ENCODE measurements around the gene NR2E3. TPM values are rescaled to one million over a fixed set of nuclear protein-coding genes. Genes with fewer than 3 reads are reported as not detected.

Gene NR2E3
- total RNA-seq, 3 donors from 2014 or later (not counting 1 experiment from before 2014, with no cell fraction given): not detected

DNA sequence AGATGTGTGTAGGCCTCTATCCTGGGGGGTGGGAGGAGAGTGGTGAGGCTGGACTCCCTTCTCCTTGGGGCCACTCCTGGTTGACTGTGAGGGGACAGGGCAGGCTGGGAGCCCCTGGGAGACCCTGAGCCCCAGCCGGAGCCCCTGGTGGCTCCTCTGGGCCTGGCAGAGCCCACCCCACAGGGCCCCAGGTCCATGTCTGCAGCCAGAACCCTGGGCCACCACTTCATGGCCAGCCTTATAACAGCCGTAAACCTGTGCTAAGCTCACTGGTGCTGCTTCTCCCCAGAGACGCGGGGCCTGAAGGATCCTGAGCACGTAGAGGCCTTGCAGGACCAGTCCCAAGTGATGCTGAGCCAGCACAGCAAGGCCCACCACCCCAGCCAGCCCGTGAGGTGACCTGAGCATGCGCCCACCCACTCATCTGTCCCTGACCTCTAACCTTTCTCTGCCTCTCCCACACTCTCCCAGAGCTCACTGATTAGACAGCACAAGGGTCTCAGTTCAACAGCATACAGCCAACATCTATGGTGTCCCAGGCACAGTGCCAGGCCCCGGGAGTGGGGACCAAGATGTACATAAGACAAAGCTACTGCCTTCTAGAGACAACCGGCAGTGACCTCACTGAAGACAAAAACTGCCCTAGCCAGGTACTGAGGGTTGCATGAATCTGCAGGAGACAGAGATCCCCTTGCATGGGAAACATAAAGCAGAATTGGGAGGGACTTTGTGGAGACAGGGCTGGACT lies 3.5 kb downstream of the NR2E3 start:
- Histone ChIP-seq H3K27me3 (ENCODE audit: control insufficient read depth, insufficient read depth, low read length) (no peaks in the 10 kb centered on the region), H3K9me3 (ENCODE audit: control insufficient read depth, insufficient read depth, low read length) (no peaks in the 10 kb centered on the region), H3K4me1 (ENCODE audit: control insufficient read depth, insufficient read depth, low read length) (no peaks in the 10 kb centered on the region), H3K27ac (ENCODE audit: low read length) (no peak overlapping the region), H3K36me3 (ENCODE audit: control insufficient read depth, insufficient read depth, low read length) (no peaks in the 10 kb centered on the region), H3K4me3 (ENCODE audit: low read length) (no peak overlapping the region)
- H3K27me3 Mint-ChIP-seq (ENCODE audit: low read depth in 2 of 2): no peaks in the 10 kb centered on the region
- TF ChIP-seq, protein P1, sequence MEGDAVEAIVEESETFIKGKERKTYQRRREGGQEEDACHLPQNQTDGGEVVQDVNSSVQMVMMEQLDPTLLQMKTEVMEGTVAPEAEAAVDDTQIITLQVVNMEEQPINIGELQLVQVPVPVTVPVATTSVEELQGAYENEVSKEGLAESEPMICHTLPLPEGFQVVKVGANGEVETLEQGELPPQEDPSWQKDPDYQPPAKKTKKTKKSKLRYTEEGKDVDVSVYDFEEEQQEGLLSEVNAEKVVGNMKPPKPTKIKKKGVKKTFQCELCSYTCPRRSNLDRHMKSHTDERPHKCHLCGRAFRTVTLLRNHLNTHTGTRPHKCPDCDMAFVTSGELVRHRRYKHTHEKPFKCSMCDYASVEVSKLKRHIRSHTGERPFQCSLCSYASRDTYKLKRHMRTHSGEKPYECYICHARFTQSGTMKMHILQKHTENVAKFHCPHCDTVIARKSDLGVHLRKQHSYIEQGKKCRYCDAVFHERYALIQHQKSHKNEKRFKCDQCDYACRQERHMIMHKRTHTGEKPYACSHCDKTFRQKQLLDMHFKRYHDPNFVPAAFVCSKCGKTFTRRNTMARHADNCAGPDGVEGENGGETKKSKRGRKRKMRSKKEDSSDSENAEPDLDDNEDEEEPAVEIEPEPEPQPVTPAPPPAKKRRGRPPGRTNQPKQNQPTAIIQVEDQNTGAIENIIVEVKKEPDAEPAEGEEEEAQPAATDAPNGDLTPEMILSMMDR (IDR thresholded peaks at IDR 0.05): no peak
- no peaks in the 10 kb centered on the region for H3K9me3 Mint-ChIP-seq
- DNase-seq (no peak), ATAC-seq (no peak)
- no peaks in the 10 kb centered on the region for H3K4me1 Mint-ChIP-seq
- no peaks in the 10 kb centered on the region for H3K36me3 Mint-ChIP-seq
- H3K4me3 Mint-ChIP-seq: no peak overlapping the region
- H3K27ac Mint-ChIP-seq: no peak overlapping the region
- intact Hi-C loops (cut with micrococcal nuclease): no loop called here
- 90% methylated on average over 9 of the region's 9 CpGs for WGBS (ENCODE audit: insufficient coverage)

DNA sequence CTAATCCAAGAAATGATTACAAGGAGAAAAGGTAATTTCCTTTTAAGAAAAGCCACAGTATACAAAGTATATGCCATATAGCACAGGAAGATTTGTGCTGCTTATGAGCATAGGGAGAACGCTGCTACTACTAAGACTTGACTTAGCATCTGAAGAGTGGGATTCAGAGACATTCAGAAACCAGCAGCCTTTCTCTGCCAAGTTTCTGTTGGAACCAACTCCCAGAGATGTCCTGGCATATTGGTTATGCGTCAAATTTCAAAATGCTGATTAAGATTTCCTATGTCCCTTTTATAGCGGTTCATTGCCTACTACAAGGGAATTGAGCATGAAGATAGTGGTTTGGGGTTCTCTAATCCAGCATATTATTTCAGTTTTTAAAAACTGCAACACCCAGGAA lies 4.9 kb downstream of the NR2E3 start:
- TF ChIP-seq, protein P1 (IDR thresholded peaks at IDR 0.05): no peak
- H3K27ac ChIP-seq (ENCODE audit: low read length): no peak overlapping the region
- DNase-seq (no peak), ATAC-seq (no peak)
- intact Hi-C loops (cut with micrococcal nuclease): no loop called here
- no peaks in the 10 kb centered on the region for H3K4me1 ChIP-seq (ENCODE audit: control insufficient read depth, insufficient read depth, low read length)
- no peaks in the 10 kb centered on the region for H3K27me3 Mint-ChIP-seq (ENCODE audit: low read depth in 2 of 2)
- no peak overlapping the region for H3K4me3 Mint-ChIP-seq
- no peaks in the 10 kb centered on the region for H3K36me3 ChIP-seq (ENCODE audit: control insufficient read depth, insufficient read depth, low read length)
- H3K4me1 Mint-ChIP-seq: no peaks in the 10 kb centered on the region
- H3K36me3 Mint-ChIP-seq: no peaks in the 10 kb centered on the region
- WGBS (ENCODE audit: insufficient coverage): 97% methylated on average over 3 of the region's 3 CpGs
- H3K9me3 ChIP-seq (ENCODE audit: control insufficient read depth, insufficient read depth, low read length): peaks cover under 1% of the 10 kb centered on the region
- no peaks in the 10 kb centered on the region for H3K9me3 Mint-ChIP-seq
- H3K27ac Mint-ChIP-seq: no peak overlapping the region
- H3K27me3 ChIP-seq (ENCODE audit: control insufficient read depth, insufficient read depth, low read length): no peaks in the 10 kb centered on the region
- H3K4me3 ChIP-seq (ENCODE audit: low read length): no peak overlapping the region

DNA sequence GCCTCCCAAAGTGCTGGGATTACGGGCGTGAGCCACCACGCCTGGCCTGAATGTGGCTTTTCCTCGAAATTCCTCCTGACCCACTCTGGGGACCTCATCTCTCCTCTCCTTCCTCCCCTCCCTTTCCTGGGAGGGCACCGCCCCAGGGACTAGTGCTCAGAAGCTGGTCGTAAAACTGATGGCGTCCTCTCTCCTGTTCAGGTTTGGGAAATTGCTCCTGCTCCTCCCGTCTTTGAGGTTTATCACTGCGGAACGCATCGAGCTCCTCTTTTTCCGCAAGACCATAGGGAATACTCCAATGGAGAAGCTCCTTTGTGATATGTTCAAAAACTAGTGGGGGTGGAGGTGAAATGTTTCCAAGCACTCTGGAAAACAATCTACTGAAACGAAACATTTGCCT lies 7.0 kb downstream of the NR2E3 start:
- peaks cover 15% of the 10 kb centered on the region for H3K9me3 ChIP-seq (ENCODE audit: control insufficient read depth, insufficient read depth, low read length)
- H3K4me3 Mint-ChIP-seq: no peak overlapping the region
- no peak overlapping the region for H3K27ac Mint-ChIP-seq
- H3K36me3 ChIP-seq (ENCODE audit: control insufficient read depth, insufficient read depth, low read length): no peaks in the 10 kb centered on the region
- 97% methylated on average over 13 of the region's 13 CpGs for WGBS (ENCODE audit: insufficient coverage)
- intact Hi-C loops (cut with micrococcal nuclease): no loop called here
- H3K27ac ChIP-seq (ENCODE audit: low read length): no peak overlapping the region
- DNase-seq: no peak
- no peaks in the 10 kb centered on the region for H3K4me1 ChIP-seq (ENCODE audit: control insufficient read depth, insufficient read depth, low read length)
- peaks cover 0 to 4% of the 10 kb centered on the region in 2 donors for H3K9me3 Mint-ChIP-seq
- no peaks in the 10 kb centered on the region for H3K27me3 Mint-ChIP-seq (ENCODE audit: low read depth in 2 of 2)
- no peak overlapping the region for H3K4me3 ChIP-seq (ENCODE audit: low read length)
- H3K4me1 Mint-ChIP-seq: no peaks in the 10 kb centered on the region
- H3K27me3 ChIP-seq (ENCODE audit: control insufficient read depth, insufficient read depth, low read length): no peaks in the 10 kb centered on the region
- H3K36me3 Mint-ChIP-seq: peaks cover under 1% of the 10 kb centered on the region
- TF ChIP-seq, protein P1 (IDR thresholded peaks at IDR 0.05): no peak
- no peak for ATAC-seq

DNA sequence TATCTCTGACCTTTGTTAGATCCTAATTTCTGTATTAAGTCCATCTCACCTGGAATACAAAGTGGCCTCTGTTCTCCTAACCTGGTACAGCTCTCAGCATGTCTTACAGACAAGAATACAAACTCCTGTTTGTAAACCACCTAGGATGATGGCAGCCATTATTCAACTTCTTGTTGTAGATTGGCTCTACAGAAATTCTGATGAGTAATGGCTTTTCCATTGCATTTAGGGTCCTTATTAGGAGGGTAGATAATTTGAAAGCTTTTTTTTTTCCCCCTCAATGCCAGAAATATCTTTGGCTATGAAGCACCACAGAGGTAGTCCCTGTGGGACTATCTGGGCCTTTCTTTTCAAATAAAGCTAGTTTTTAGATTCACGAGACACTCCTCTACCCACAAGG lies 9.8 kb downstream of the NR2E3 start:
- intact Hi-C loops (cut with micrococcal nuclease): no loop called here
- H3K27ac ChIP-seq (ENCODE audit: low read length): no peak overlapping the region
- no peaks in the 10 kb centered on the region for H3K4me1 ChIP-seq (ENCODE audit: control insufficient read depth, insufficient read depth, low read length)
- TF ChIP-seq, protein P1 (IDR thresholded peaks at IDR 0.05): no peak
- Mint-ChIP-seq H3K4me3 (no peak overlapping the region), H3K27me3 (ENCODE audit: low read depth in 2 of 2) (no peaks in the 10 kb centered on the region), H3K9me3 (peaks cover 4% of the 10 kb centered on the region in 2 donors), H3K27ac (no peak overlapping the region), H3K4me1 (no peaks in the 10 kb centered on the region), H3K36me3 (peaks cover 11% of the 10 kb centered on the region)
- H3K9me3 ChIP-seq (ENCODE audit: control insufficient read depth, insufficient read depth, low read length): peaks cover 20% of the 10 kb centered on the region
- no peak overlapping the region for H3K4me3 ChIP-seq (ENCODE audit: low read length)
- DNase-seq: no peak
- H3K36me3 ChIP-seq (ENCODE audit: control insufficient read depth, insufficient read depth, low read length): peaks cover 8% of the 10 kb centered on the region
- no CpG with 5 or more reads among the region's 1 CpG for WGBS (ENCODE audit: insufficient coverage)
- ATAC-seq: no peak
- no peaks in the 10 kb centered on the region for H3K27me3 ChIP-seq (ENCODE audit: control insufficient read depth, insufficient read depth, low read length)

Measured in natural killer cell (primary cell).